BJ (cell line): ENCODE measurements around the gene SHISAL2A. TPM values are rescaled to one million over a fixed set of nuclear protein-coding genes. Genes with fewer than 3 reads are reported as not detected.

Experiments used
- CTCF ChIA-PET: fragments of 350-600 bp; formaldehyde crosslinking; extraction: SDS; loops from one replicate; lab custom pipeline; 2021; ENCODE audit warnings: antibody characterized with exemption, inconsistent platforms; lab: Yijun Ruan, JAX
- POLR2A ChIA-PET: fragments of 300-600 bp; sonication (Branson Sonifier 250); formaldehyde crosslinking; extraction: SDS; loops from one replicate; lab custom pipeline; 2021; ENCODE audit warnings: antibody characterized with exemption; lab: Charles Lee
- DNase-seq: peaks from one replicate; pipeline ENCODE4 v3.0.0-alpha.2; 2011; ENCODE audit warnings: low read depth
- H3K27me3 ChIP-seq: 2 replicates; pipeline ENCODE4 v1.6.0; 2011; ENCODE audit warnings: low read length; ENCODE audit not compliant: control insufficient read depth, insufficient read depth
- H3K36me3 ChIP-seq: 2 replicates; pipeline ENCODE4 v1.5.1; 2011; ENCODE audit warnings: low read length; ENCODE audit not compliant: control insufficient read depth, insufficient read depth
- H3K4me3 ChIP-seq: 2 replicates; pipeline ENCODE4 v1.5.1; 2011; ENCODE audit warnings: low read depth, mild to moderate bottlenecking, control low read depth, low read length
- polyA plus RNA-seq: library from polyadenylated mRNA; depleted of rRNA; stranded (reverse); fragments of >200 nt; gene quantifications from 2 replicates; pipeline ENCODE4 v1.2.3, GENCODE V29; 2011
- TF ChIP-seq, protein P1 (sequence below): IDR thresholded peaks from 2 replicates; pipeline ENCODE4 v1.5.1; 2011; ENCODE audit warnings: low read depth, mild to moderate bottlenecking, control low read depth, inconsistent platforms, low read length, moderate library complexity; ENCODE audit not compliant: insufficient read depth

The SHISAL2A gene
- polyA plus RNA-seq, 1 experiment, result not detected

DNA sequence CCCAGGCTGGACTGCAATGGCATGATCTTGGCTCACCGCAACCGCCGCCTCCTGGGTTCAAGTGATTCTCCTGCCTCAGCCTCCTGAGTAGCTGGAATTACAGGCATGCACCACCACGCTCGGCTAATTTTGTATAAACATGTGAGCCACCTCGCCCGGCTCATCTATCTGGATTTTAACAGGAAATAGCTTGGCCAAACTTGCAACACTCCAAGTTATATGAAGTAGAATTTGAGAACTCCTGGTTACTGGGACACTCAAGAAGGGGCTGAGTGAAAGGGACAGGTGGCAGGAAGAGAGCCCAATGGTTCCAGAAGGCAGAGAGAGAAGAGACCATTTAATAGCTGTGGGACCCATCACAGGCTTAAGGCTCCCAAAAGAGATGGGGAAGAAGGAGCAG is 33.7 kb upstream of the SHISAL2A start:
- ChIA-PET POLR2A (no interaction called here), CTCF (interaction anchor here (0.8 kb wide), 1 partner anchor 126 kb away, joined by 3 read pairs; no protein-coding TSS in a partner anchor)

GRCh38 chr1:52600533-52601179 is 32.3 kb upstream of the SHISAL2A start:
- DNase-seq, result no peak
- POLR2A ChIA-PET, result no interaction called here
- Histone ChIP-seq H3K36me3 (no peaks in the 10 kb centered on the region), H3K27me3 (no peaks in the 10 kb centered on the region), H3K4me3 (no peak overlapping the region)
- TF ChIP-seq, protein P1, sequence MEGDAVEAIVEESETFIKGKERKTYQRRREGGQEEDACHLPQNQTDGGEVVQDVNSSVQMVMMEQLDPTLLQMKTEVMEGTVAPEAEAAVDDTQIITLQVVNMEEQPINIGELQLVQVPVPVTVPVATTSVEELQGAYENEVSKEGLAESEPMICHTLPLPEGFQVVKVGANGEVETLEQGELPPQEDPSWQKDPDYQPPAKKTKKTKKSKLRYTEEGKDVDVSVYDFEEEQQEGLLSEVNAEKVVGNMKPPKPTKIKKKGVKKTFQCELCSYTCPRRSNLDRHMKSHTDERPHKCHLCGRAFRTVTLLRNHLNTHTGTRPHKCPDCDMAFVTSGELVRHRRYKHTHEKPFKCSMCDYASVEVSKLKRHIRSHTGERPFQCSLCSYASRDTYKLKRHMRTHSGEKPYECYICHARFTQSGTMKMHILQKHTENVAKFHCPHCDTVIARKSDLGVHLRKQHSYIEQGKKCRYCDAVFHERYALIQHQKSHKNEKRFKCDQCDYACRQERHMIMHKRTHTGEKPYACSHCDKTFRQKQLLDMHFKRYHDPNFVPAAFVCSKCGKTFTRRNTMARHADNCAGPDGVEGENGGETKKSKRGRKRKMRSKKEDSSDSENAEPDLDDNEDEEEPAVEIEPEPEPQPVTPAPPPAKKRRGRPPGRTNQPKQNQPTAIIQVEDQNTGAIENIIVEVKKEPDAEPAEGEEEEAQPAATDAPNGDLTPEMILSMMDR, result no peak
- CTCF ChIA-PET, result interaction anchor here (1.5 kb wide), 1 partner anchor 47 kb away, joined by 3 read pairs; no protein-coding TSS in a partner anchor

More for the DNA sequence above, 33.7 kb upstream of the SHISAL2A start:
- H3K36me3 ChIP-seq, result no peaks in the 10 kb centered on the region
- H3K4me3 ChIP-seq, result no peak overlapping the region
- DNase-seq, result no peak
- H3K27me3 ChIP-seq, result peaks cover 4% of the 10 kb centered on the region; the same call in 1 of the 2 replicates
- TF ChIP-seq, protein P1, result no peak

DNA sequence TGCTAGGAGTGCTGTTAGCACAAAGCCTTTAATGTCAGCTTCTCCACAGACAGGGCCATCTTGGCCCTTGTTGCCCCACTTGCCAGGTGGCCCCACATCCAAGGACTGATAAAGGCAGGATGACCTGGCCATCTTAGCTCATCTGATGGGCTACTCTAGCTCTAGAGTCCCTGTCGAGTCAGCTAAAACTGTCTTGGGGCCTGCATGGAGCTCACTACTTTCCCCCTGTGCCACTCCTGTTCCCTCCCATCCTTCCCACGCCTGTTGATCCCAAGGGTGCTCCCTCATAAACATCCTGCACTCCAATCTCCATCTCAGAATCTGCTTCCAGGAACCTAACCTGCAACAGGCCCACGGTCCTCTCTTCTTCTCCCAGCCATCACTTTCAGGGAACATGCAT is 31.4 kb upstream of the SHISAL2A start:
- ChIA-PET CTCF (interaction anchor here (1.5 kb wide), 1 partner anchor 47 kb away, joined by 3 read pairs; no protein-coding TSS in a partner anchor), POLR2A (no interaction called here)
- Histone ChIP-seq H3K27me3 (no peaks in the 10 kb centered on the region), H3K4me3 (no peak overlapping the region), H3K36me3 (no peaks in the 10 kb centered on the region)
- DNase-seq, result no peak
- TF ChIP-seq, protein P1, result no peak

- ChIA-PET POLR2A (no interaction called here), CTCF (interaction anchor here (1.5 kb wide), 1 partner anchor 46 kb away, joined by 3 read pairs; no protein-coding TSS in a partner anchor)
- no peaks in the 10 kb centered on the region for H3K27me3 ChIP-seq
- TF ChIP-seq, protein P1, result no peak
- no peaks in the 10 kb centered on the region for H3K36me3 ChIP-seq
- peak within 1 kb of the TSS; percentile 36 for H3K4me3 ChIP-seq
- no peak for DNase-seq
Observed at GRCh38 chr1:52601991-52602855, 30.7 kb upstream of the SHISAL2A start, which contains the start of gene GPX7. TSS of gene GPX7 (plus strand) at chr1:52602371. CDS start at chr1:52602410, 39 bp downstream.
